SU-DHL-6 (cell line): ENCODE measurements around the gene ZNF740.

Experiments used
- H2AFZ ChIP-seq: fragments of 200-600 bp; sonication (generic); 2 replicates; pipeline ENCODE4 v1.6.1; 2014; ENCODE audit warnings: low read depth, mild to moderate bottlenecking, moderate library complexity, mixed read lengths, antibody characterized with exemption, low read length; ENCODE audit not compliant: severe bottlenecking
- H3F3A ChIP-seq: fragments of 200-600 bp; shearing (Covaris generic); 2 replicates; pipeline ENCODE4 v1.6.0; 2016; ENCODE audit warnings: antibody characterized with exemption, mild to moderate bottlenecking; ENCODE audit not compliant: insufficient read depth
- H3K27ac ChIP-seq: fragments of 200-600 bp; sonication (generic); 2 replicates; pipeline ENCODE4 v1.5.1; 2016; ENCODE audit warnings: low read depth, mild to moderate bottlenecking, low read length, moderate library complexity, mixed read lengths
- H3K27me3 ChIP-seq: fragments of 200-600 bp; sonication (generic), shearing (Covaris generic); 2 replicates; pipeline ENCODE4 v1.6.0; 2014; ENCODE audit warnings: mild to moderate bottlenecking, low read length
- H3K36me3 ChIP-seq: fragments of 200-600 bp; sonication (generic); 2 replicates; pipeline ENCODE4 v1.6.1; 2014; ENCODE audit warnings: mild to moderate bottlenecking, low read length, mixed read lengths
- H3K4me2 ChIP-seq: fragments of 300-600, 200-600 bp; shearing (Covaris generic), sonication (generic); 2 replicates; pipeline ENCODE4 v1.6.0; 2014; ENCODE audit warnings: low read length, low read depth, mild to moderate bottlenecking; ENCODE audit not compliant: poor library complexity, severe bottlenecking
- H3K4me3 ChIP-seq: fragments of 200-600 bp; sonication (generic); 2 replicates; pipeline ENCODE4 v1.5.1; 2014; ENCODE audit warnings: antibody characterized with exemption, low read length, mild to moderate bottlenecking, mixed read lengths; ENCODE audit not compliant: insufficient read depth, poor library complexity, severe bottlenecking
- H3K79me2 ChIP-seq: fragments of 200-600 bp; sonication (generic); 2 replicates; pipeline ENCODE4 v1.6.1; 2014; ENCODE audit warnings: mild to moderate bottlenecking, low read length, moderate library complexity; ENCODE audit not compliant: insufficient read depth
- H3K9ac ChIP-seq: fragments of 200-600 bp; sonication (generic); 2 replicates; pipeline ENCODE4 v1.7.0; 2014; ENCODE audit warnings: mild to moderate bottlenecking, low read length
- H3K9me2 ChIP-seq: fragments of 200-600 bp; sonication (generic); replicated peaks from 2 replicates; pipeline ENCODE4 v1.6.1; 2014; ENCODE audit warnings: low read length; ENCODE audit not compliant: insufficient read depth
- H3K9me3 ChIP-seq: fragments of 200-600 bp; sonication (generic); 2 replicates; pipeline ENCODE4 v1.6.1; 2014; ENCODE audit warnings: low read length, mixed read lengths; ENCODE audit not compliant: insufficient read depth
- H4K20me1 ChIP-seq: fragments of 200-600 bp; sonication (generic); 2 replicates; pipeline ENCODE4 v1.6.1; 2014; ENCODE audit warnings: low read depth, mild to moderate bottlenecking, antibody characterized with exemption, low read length, moderate library complexity, mixed read lengths
- EZH2phosphoT487 ChIP-seq: fragments of 200-600 bp; sonication (generic), shearing (Covaris generic); conservative IDR thresholded peaks from 2 replicates; pipeline ENCODE4 v1.6.1; 2018; ENCODE audit warnings: mild to moderate bottlenecking, antibody characterized with exemption, low read length, moderate library complexity, mixed read lengths
- TF ChIP-seq, protein P1 (sequence below): fragments of 200-600 bp; sonication (generic); IDR thresholded peaks from one replicate; pipeline ENCODE4 v1.5.1; 2017; ENCODE audit warnings: antibody characterized with exemption, mild to moderate bottlenecking, low read length, moderate library complexity; ENCODE audit not compliant: insufficient read depth, poor library complexity, severe bottlenecking

The ZNF740 gene

DNA sequence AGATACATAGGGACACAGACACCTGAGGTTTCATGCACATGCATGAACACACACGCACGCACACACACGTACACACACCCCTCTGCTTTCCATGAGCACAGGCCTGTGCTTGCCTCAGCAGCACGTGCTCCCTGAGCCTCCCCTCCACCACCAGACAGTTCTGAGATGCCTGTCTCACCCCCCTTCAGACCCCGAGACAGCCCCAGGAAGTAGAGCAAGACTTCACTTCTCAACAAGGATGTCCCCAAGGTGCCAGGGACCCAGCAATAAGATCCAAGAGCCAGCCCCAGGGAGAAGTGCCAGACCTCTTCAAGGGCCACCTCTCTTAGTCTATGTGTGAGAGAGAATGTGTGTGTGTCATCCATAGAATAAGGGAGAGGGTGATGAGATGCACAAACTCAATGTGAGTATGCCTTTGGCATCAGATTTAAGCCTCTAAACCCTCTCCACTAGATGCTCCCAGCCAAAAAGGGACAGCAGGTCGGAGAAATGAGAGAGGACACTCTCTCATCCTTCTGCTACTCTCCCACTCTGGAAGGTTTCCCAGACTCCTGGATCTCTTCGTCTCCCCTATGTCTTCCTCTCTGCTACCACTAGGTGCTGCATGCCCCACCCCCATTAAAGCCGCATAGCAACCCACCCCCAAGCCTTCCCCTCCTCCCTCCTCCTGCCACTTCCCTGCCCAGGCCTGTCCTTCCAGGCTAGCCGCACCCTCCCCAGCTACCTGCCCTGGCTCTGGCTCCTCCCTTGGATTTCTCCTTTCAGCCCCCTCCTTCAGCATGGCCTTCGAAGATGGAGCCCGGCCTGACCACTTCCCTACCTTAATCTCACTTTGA, 43.8 kb downstream of the ZNF740 start:
- Histone ChIP-seq H3K27ac (no peak overlapping the region), H3K79me2 (no peaks in the 10 kb centered on the region), H3K9me2 (no peaks in the 10 kb centered on the region), H3K27me3 (no peaks in the 10 kb centered on the region), H3K4me3 (no peak overlapping the region), H3K36me3 (no peaks in the 10 kb centered on the region), H3K4me2 (no peak overlapping the region), H2AFZ (no peak overlapping the region), H3K9ac (no peak overlapping the region), H3F3A (peaks cover 11% of the 10 kb centered on the region), H3K9me3 (no peaks in the 10 kb centered on the region), H4K20me1 (no peaks in the 10 kb centered on the region)
- TF ChIP-seq, protein P1, sequence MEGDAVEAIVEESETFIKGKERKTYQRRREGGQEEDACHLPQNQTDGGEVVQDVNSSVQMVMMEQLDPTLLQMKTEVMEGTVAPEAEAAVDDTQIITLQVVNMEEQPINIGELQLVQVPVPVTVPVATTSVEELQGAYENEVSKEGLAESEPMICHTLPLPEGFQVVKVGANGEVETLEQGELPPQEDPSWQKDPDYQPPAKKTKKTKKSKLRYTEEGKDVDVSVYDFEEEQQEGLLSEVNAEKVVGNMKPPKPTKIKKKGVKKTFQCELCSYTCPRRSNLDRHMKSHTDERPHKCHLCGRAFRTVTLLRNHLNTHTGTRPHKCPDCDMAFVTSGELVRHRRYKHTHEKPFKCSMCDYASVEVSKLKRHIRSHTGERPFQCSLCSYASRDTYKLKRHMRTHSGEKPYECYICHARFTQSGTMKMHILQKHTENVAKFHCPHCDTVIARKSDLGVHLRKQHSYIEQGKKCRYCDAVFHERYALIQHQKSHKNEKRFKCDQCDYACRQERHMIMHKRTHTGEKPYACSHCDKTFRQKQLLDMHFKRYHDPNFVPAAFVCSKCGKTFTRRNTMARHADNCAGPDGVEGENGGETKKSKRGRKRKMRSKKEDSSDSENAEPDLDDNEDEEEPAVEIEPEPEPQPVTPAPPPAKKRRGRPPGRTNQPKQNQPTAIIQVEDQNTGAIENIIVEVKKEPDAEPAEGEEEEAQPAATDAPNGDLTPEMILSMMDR = no peak
- no peak for TF ChIP-seq EZH2phosphoT487

GRCh38 chr12:53224897-53225634, 44.5 kb downstream of the ZNF740 start:
- TF ChIP-seq, protein P1 = no peak
- no peak for TF ChIP-seq EZH2phosphoT487
- H3K9me3 ChIP-seq = no peaks in the 10 kb centered on the region
- H3K27me3 ChIP-seq = no peaks in the 10 kb centered on the region
- no peak overlapping the region for H2AFZ ChIP-seq
- H3F3A ChIP-seq = peaks cover 11% of the 10 kb centered on the region
- H4K20me1 ChIP-seq = no peaks in the 10 kb centered on the region
- H3K9me2 ChIP-seq = no peaks in the 10 kb centered on the region
- H3K4me2 ChIP-seq = no peak overlapping the region
- no peaks in the 10 kb centered on the region for H3K36me3 ChIP-seq
- H3K79me2 ChIP-seq = no peaks in the 10 kb centered on the region
- H3K27ac ChIP-seq = no peak overlapping the region
- no peak overlapping the region for H3K9ac ChIP-seq
- no peak overlapping the region for H3K4me3 ChIP-seq

- no peaks in the 10 kb centered on the region for H4K20me1 ChIP-seq
- H3K27me3 ChIP-seq = no peaks in the 10 kb centered on the region
- H2AFZ ChIP-seq = no peak overlapping the region
- no peaks in the 10 kb centered on the region for H3K9me3 ChIP-seq
- H3K36me3 ChIP-seq = no peaks in the 10 kb centered on the region
- TF ChIP-seq, protein P1 = no peak
- TF ChIP-seq EZH2phosphoT487 = no peak
- H3F3A ChIP-seq = peaks cover 7% of the 10 kb centered on the region; the same call in 1 of the 2 replicates
- H3K4me2 ChIP-seq = no peak overlapping the region
- H3K79me2 ChIP-seq = no peaks in the 10 kb centered on the region
- no peaks in the 10 kb centered on the region for H3K9me2 ChIP-seq
- no peak overlapping the region for H3K4me3 ChIP-seq
- H3K27ac ChIP-seq = no peak overlapping the region
- no peak overlapping the region for H3K9ac ChIP-seq
Observed at GRCh38 chr12:53225635-53226424, 45.3 kb downstream of the ZNF740 start.
